NCI-H524 treated with DMSO at 0.1 percent for 48 hours (cell line): ENCODE measurements around the gene CD300LF.

ENCODE experiments used
- DNase-seq: peaks from one replicate; lab custom pipeline; 2025; lab: John Stamatoyannopoulos, UW

CD300LF gene

GRCh38 chr17:74745548-74746177 is 32.9 kb upstream of the CD300LF start:
- DNase-seq, result no peak

GRCh38 chr17:74744714-74745547 is 32.2 kb upstream of the CD300LF start:
- DNase-seq, result peak; percentile 77

- no peak for DNase-seq
Measured at GRCh38 chr17:74744349-74744713, 31.6 kb upstream of the CD300LF start.

GRCh38 chr17:74743755-74744154 is 31.0 kb upstream of the CD300LF start:
- DNase-seq, result no peak

GRCh38 chr17:74742978-74743545 is 30.3 kb upstream of the CD300LF start:
- DNase-seq, result no peak

- no peak for DNase-seq
Measured at GRCh38 chr17:74742153-74742515, 29.4 kb upstream of the CD300LF start.

GRCh38 chr17:74740641-74741387 is 28.1 kb upstream of the CD300LF start:
- no peak for DNase-seq

GRCh38 chr17:74740173-74740572 is 27.4 kb upstream of the CD300LF start:
- no peak for DNase-seq

GRCh38 chr17:74739227-74739831 is 26.6 kb upstream of the CD300LF start:
- DNase-seq, result no peak

- no peak for DNase-seq
Measured at GRCh38 chr17:74738051-74738996, 25.6 kb upstream of the CD300LF start.

- peak; percentile 81 for DNase-seq
Measured at GRCh38 chr17:74737299-74738050, 24.8 kb upstream of the CD300LF start.

GRCh38 chr17:74736513-74737298 is 24.0 kb upstream of the CD300LF start, which contains the start of gene RAB37:
Gene RAB37 (plus strand): TSS chr17:74737256. CDS start chr17:74737273, 17 bp downstream.
- DNase-seq, result no peak

- DNase-seq, result no peak
Measured at GRCh38 chr17:74734256-74734655, 21.5 kb upstream of the CD300LF start.

- no peak for DNase-seq
Measured at GRCh38 chr17:74733365-74734122, 20.8 kb upstream of the CD300LF start.

GRCh38 chr17:74732042-74732867 is 19.5 kb upstream of the CD300LF start:
- no peak for DNase-seq

- DNase-seq, result no peak
Measured at GRCh38 chr17:74731347-74731605, 18.6 kb upstream of the CD300LF start.

- no peak for DNase-seq
Measured at GRCh38 chr17:74730491-74731346, 18.0 kb upstream of the CD300LF start.
